HEK293T (cell line): ENCODE measurements around the gene SHISAL1.

Experiments
- CTCF ChIA-PET: fragments of 350-600 bp; formaldehyde crosslinking; extraction: SDS; loops from one replicate; lab custom pipeline; 2021; ENCODE audit warnings: antibody characterized with exemption, inconsistent platforms; lab: Yijun Ruan, JAX
- POLR2A ChIA-PET: fragments of 350-600 bp; formaldehyde crosslinking; extraction: SDS; loops from one replicate; lab custom pipeline; 2020; ENCODE audit warnings: antibody characterized with exemption, inconsistent platforms; lab: Yijun Ruan, JAX
- DNase-seq: peaks from one replicate; pipeline ENCODE4 v3.0.0; 2012; ENCODE audit warnings: mixed read lengths; ENCODE audit errors: extremely low spot score
- ARNT ChIP-seq: fragments of 450-650 bp; IDR thresholded peaks from 2 replicates; pipeline ENCODE4 v1.6.1; 2017; ENCODE audit warnings: mild to moderate bottlenecking
- BHLHE40 ChIP-seq: fragments of 450-650 bp; IDR thresholded peaks from 2 replicates; pipeline ENCODE4 v1.6.1; 2016; ENCODE audit warnings: mild to moderate bottlenecking, moderate library complexity, borderline replicate concordance
- CTBP1 ChIP-seq: fragments of 450-650 bp; IDR thresholded peaks from 2 replicates; pipeline ENCODE4 v1.6.1; 2016; ENCODE audit warnings: borderline replicate concordance
- ELF4 ChIP-seq: fragments of 450-650 bp; IDR thresholded peaks from 2 replicates; pipeline ENCODE4 v1.6.1; 2017; ENCODE audit warnings: antibody characterized with exemption
- FOXA1 ChIP-seq: fragments of 450-650 bp; IDR thresholded peaks from 2 replicates; pipeline ENCODE4 v1.6.1; 2016; ENCODE audit warnings: mild to moderate bottlenecking
- FOXK2 ChIP-seq: fragments of 450-650 bp; IDR thresholded peaks from 2 replicates; pipeline ENCODE4 v1.6.1; 2016; ENCODE audit warnings: mild to moderate bottlenecking
- FOXM1 ChIP-seq: fragments of 450-650 bp; IDR thresholded peaks from 2 replicates; pipeline ENCODE4 v1.6.1; 2017; ENCODE audit warnings: mild to moderate bottlenecking, borderline replicate concordance
- HDGF ChIP-seq: fragments of 450-650 bp; IDR thresholded peaks from 2 replicates; pipeline ENCODE4 v1.6.1; 2017; ENCODE audit warnings: antibody characterized with exemption, borderline replicate concordance
- L3MBTL2 ChIP-seq: fragments of 450-650 bp; conservative IDR thresholded peaks from 2 replicates; pipeline ENCODE4 v1.6.1; 2016; ENCODE audit warnings: mild to moderate bottlenecking
- LEF1 ChIP-seq: fragments of 450-650 bp; IDR thresholded peaks from 2 replicates; pipeline ENCODE4 v1.6.1; 2017; ENCODE audit warnings: mild to moderate bottlenecking, borderline replicate concordance
- NFRKB ChIP-seq: fragments of 450-650 bp; IDR thresholded peaks from 2 replicates; pipeline ENCODE4 v1.6.1; 2016; ENCODE audit warnings: mild to moderate bottlenecking, moderate library complexity
- PKNOX1 ChIP-seq: fragments of 450-650 bp; IDR thresholded peaks from 2 replicates; pipeline ENCODE4 v1.6.1; 2016
- SP1 ChIP-seq: fragments of 450-650 bp; IDR thresholded peaks from 2 replicates; pipeline ENCODE4 v1.6.1; 2017
- SUZ12 ChIP-seq: fragments of 450-650 bp; IDR thresholded peaks from 2 replicates; pipeline ENCODE4 v1.6.1; 2016; ENCODE audit warnings: mild to moderate bottlenecking
- TARDBP ChIP-seq: fragments of 450-650 bp; IDR thresholded peaks from 2 replicates; pipeline ENCODE4 v1.6.1; 2016
- ZNF384 ChIP-seq: fragments of 450-650 bp; IDR thresholded peaks from 2 replicates; pipeline ENCODE4 v1.6.1; 2016

SHISAL1 gene

GRCh38 chr22:44263547-44263946 lies 49.2 kb downstream of the SHISAL1 start:
- ChIA-PET POLR2A (no interaction called here), CTCF (no interaction called here)
- no peak for DNase-seq
- no peak for TF ChIP-seq ELF4
- no peak for TF ChIP-seq ZNF384
- no peak for TF ChIP-seq CTBP1
- no peak for TF ChIP-seq FOXK2
- no peak for TF ChIP-seq PKNOX1
- no peak for TF ChIP-seq TARDBP
- TF ChIP-seq NFRKB = no peak

- TF ChIP-seq ELF4 (no peak), FOXK2 (no peak), TARDBP (no peak), HDGF (no peak), FOXA1 (no peak), SUZ12 (no peak), PKNOX1 (no peak), NFRKB (no peak), SP1 (no peak), ARNT (no peak), L3MBTL2 (no peak), CTBP1 (no peak), BHLHE40 (no peak), FOXM1 (no peak)
- DNase-seq = no peak
- POLR2A ChIA-PET = no interaction called here
- CTCF ChIA-PET = no interaction called here
Observed at GRCh38 chr22:44261861-44262595, 50.7 kb downstream of the SHISAL1 start.

GRCh38 chr22:44261164-44261860 lies 51.4 kb downstream of the SHISAL1 start:
- no peak for TF ChIP-seq NFRKB
- no peak for TF ChIP-seq TARDBP
- no peak for TF ChIP-seq SUZ12
- TF ChIP-seq FOXM1 = no peak
- no peak for TF ChIP-seq PKNOX1
- TF ChIP-seq FOXA1 = no peak
- no peak for TF ChIP-seq SP1
- no peak for TF ChIP-seq FOXK2
- no peak for TF ChIP-seq CTBP1
- TF ChIP-seq ARNT = no peak
- TF ChIP-seq BHLHE40 = no peak
- DNase-seq = no peak
- POLR2A ChIA-PET = no interaction called here
- CTCF ChIA-PET = no interaction called here

GRCh38 chr22:44260216-44261035 lies 52.3 kb downstream of the SHISAL1 start:
- POLR2A ChIA-PET = no interaction called here

More at GRCh38 chr22:44260216-44261035, 52.3 kb downstream of the SHISAL1 start:
- CTCF ChIA-PET = no interaction called here
- TF ChIP-seq CTBP1 = no peak
- TF ChIP-seq LEF1 = no peak
- no peak for TF ChIP-seq TARDBP
- no peak for TF ChIP-seq NFRKB
- TF ChIP-seq FOXK2 = no peak
- TF ChIP-seq ELF4 = no peak
- TF ChIP-seq BHLHE40 = no peak
- TF ChIP-seq L3MBTL2 = no peak
- TF ChIP-seq HDGF = no peak
- TF ChIP-seq FOXA1 = no peak
- TF ChIP-seq PKNOX1 = no peak
- no peak for TF ChIP-seq ZNF384
- TF ChIP-seq FOXM1 = no peak
- TF ChIP-seq SP1 = no peak
- no peak for TF ChIP-seq ARNT
- no peak for TF ChIP-seq SUZ12
- DNase-seq = no peak
